HepG2 (cell line): ENCODE measurements around the gene SEPTIN10. TPM values are rescaled to one million over a fixed set of nuclear protein-coding genes. Genes with fewer than 3 reads are reported as not detected.

Source experiments
- BHLHE40 ChIP-seq: IDR thresholded peaks from 2 replicates; pipeline ENCODE4 v1.6.1; 2011; ENCODE audit warnings: low read length, improper control_type of control experiment
- CCAR2 ChIP-seq: fragments of 200-400 bp; formaldehyde crosslinking; optimal IDR thresholded peaks from 2 replicates; pipeline ENCODE3; 2018; ENCODE audit warnings: low read depth, mild to moderate bottlenecking, low read length, moderate library complexity
- DR1 ChIP-seq: sonication (generic); formaldehyde crosslinking; IDR thresholded peaks from 2 replicates; pipeline ENCODE4 v1.8.0; 2021; ENCODE audit warnings: mild to moderate bottlenecking, missing genetic modification reagents, inconsistent platforms
- FOXM1 ChIP-seq: sonication (generic); formaldehyde crosslinking; IDR thresholded peaks from 2 replicates; pipeline ENCODE4 v1.5.0; 2020; ENCODE audit warnings: missing genetic modification reagents
- HHEX ChIP-seq: IDR thresholded peaks from 2 replicates; pipeline ENCODE4 v1.6.1; 2016; ENCODE audit warnings: control low read depth
- IRF2 ChIP-seq: IDR thresholded peaks from 2 replicates; pipeline ENCODE4 v1.6.1; 2018; ENCODE audit warnings: missing genetic modification reagents, missing compliant biosample characterization
- KLF15 ChIP-seq: sonication (generic); formaldehyde crosslinking; IDR thresholded peaks from 2 replicates; pipeline ENCODE4 v1.8.1; 2023; ENCODE audit warnings: borderline replicate concordance, mild to moderate bottlenecking, inconsistent platforms, missing genetic modification reagents, mixed read lengths
- NCOA2 ChIP-seq: sonication (generic); formaldehyde crosslinking; IDR thresholded peaks from 2 replicates; pipeline ENCODE4 v1.8.0; 2022; ENCODE audit warnings: inconsistent platforms
- NFE2L2 ChIP-seq: fragments of 150-350 bp; IDR thresholded peaks from 2 replicates; pipeline ENCODE4 v1.6.1; 2014; ENCODE audit warnings: low read length
- PAF1 ChIP-seq: IDR thresholded peaks from 2 replicates; pipeline ENCODE4 v1.6.1; 2016; ENCODE audit warnings: missing genetic modification reagents, missing compliant biosample characterization
- RFXANK ChIP-seq: IDR thresholded peaks from 2 replicates; pipeline ENCODE4 v1.6.1; 2016
- SATB2 ChIP-seq: sonication (generic); formaldehyde crosslinking; IDR thresholded peaks from 2 replicates; pipeline ENCODE4 v1.5.0; 2020; ENCODE audit warnings: missing genetic modification reagents
- SMAD3 ChIP-seq: sonication (generic); formaldehyde crosslinking; IDR thresholded peaks from 2 replicates; pipeline ENCODE4 v1.4.0; 2020; ENCODE audit warnings: missing genetic modification reagents
- TGIF2 ChIP-seq: IDR thresholded peaks from 2 replicates; pipeline ENCODE4 v1.6.1; 2016; ENCODE audit warnings: control low read depth, missing compliant biosample characterization
- ZBTB21 ChIP-seq: sonication (generic); formaldehyde crosslinking; IDR thresholded peaks from 2 replicates; pipeline ENCODE4 v1.4.0; 2020; ENCODE audit warnings: missing genetic modification reagents
- ZBTB39 ChIP-seq: sonication (generic); formaldehyde crosslinking; IDR thresholded peaks from 2 replicates; pipeline ENCODE4 v1.5.0; 2020; ENCODE audit warnings: missing genetic modification reagents
- ZC3H13 ChIP-seq: sonication (generic); formaldehyde crosslinking; IDR thresholded peaks from 2 replicates; pipeline ENCODE4 v1.8.1; 2023; ENCODE audit warnings: mild to moderate bottlenecking, missing genetic modification reagents, moderate library complexity
- ZMYM2 ChIP-seq: sonication (generic); formaldehyde crosslinking; IDR thresholded peaks from 2 replicates; pipeline ENCODE4 v1.8.0; 2022; ENCODE audit warnings: mild to moderate bottlenecking, missing genetic modification reagents
- ZNF124 ChIP-seq: sonication (generic); formaldehyde crosslinking; IDR thresholded peaks from 2 replicates; pipeline ENCODE4 v1.4.0; 2020; ENCODE audit warnings: missing genetic modification reagents
- ZNF264 ChIP-seq: sonication (generic); formaldehyde crosslinking; IDR thresholded peaks from 2 replicates; pipeline ENCODE4 v1.4.0; 2020; ENCODE audit warnings: missing genetic modification reagents
- ZNF317 ChIP-seq: sonication (generic); formaldehyde crosslinking; IDR thresholded peaks from 2 replicates; pipeline ENCODE4 v1.5.0; 2020; ENCODE audit warnings: mild to moderate bottlenecking, missing genetic modification reagents
- ZNF329 ChIP-seq: sonication (generic); formaldehyde crosslinking; IDR thresholded peaks from 2 replicates; pipeline ENCODE4 v1.9.0; 2021; ENCODE audit warnings: low read depth, mild to moderate bottlenecking, missing genetic modification reagents
- ZNF335 ChIP-seq: sonication (generic); formaldehyde crosslinking; IDR thresholded peaks from 2 replicates; pipeline ENCODE4 v1.4.0; 2020; ENCODE audit warnings: missing genetic modification reagents
- ZNF33B ChIP-seq: sonication (generic); formaldehyde crosslinking; IDR thresholded peaks from 2 replicates; pipeline ENCODE4 v1.5.1; 2020; ENCODE audit warnings: mild to moderate bottlenecking, missing genetic modification reagents
- ZNF547 ChIP-seq: sonication (generic); formaldehyde crosslinking; IDR thresholded peaks from 2 replicates; pipeline ENCODE4 v1.5.1; 2020; ENCODE audit warnings: mild to moderate bottlenecking, missing genetic modification reagents
- ZNF572 ChIP-seq: sonication (generic); formaldehyde crosslinking; IDR thresholded peaks from 2 replicates; pipeline ENCODE4 v1.5.1; 2020; ENCODE audit warnings: mild to moderate bottlenecking, missing genetic modification reagents
- ZNF607 ChIP-seq: sonication (generic); formaldehyde crosslinking; IDR thresholded peaks from 2 replicates; pipeline ENCODE4 v1.5.1; 2020; ENCODE audit warnings: missing genetic modification reagents, mild to moderate bottlenecking, borderline replicate concordance
- ZNF704 ChIP-seq: sonication (generic); formaldehyde crosslinking; IDR thresholded peaks from 2 replicates; pipeline ENCODE4 v1.8.1; 2023; ENCODE audit warnings: mild to moderate bottlenecking, inconsistent platforms, moderate library complexity, missing genetic modification reagents, borderline replicate concordance
- ZNF75D ChIP-seq: sonication (generic); formaldehyde crosslinking; IDR thresholded peaks from 2 replicates; pipeline ENCODE4 v1.8.1; 2023; ENCODE audit warnings: missing genetic modification reagents, mild to moderate bottlenecking, borderline replicate concordance
- ZNF766 ChIP-seq: sonication (generic); formaldehyde crosslinking; IDR thresholded peaks from 2 replicates; pipeline ENCODE4 v1.5.0; 2020; ENCODE audit warnings: missing genetic modification reagents, borderline replicate concordance
- ZNF816 ChIP-seq: sonication (generic); formaldehyde crosslinking; IDR thresholded peaks from 2 replicates; pipeline ENCODE4 v1.8.0; 2022; ENCODE audit warnings: missing genetic modification reagents, mild to moderate bottlenecking, borderline replicate concordance
- ZSCAN20 ChIP-seq: sonication (generic); formaldehyde crosslinking; IDR thresholded peaks from 2 replicates; pipeline ENCODE4 v1.4.0; 2020; ENCODE audit warnings: missing genetic modification reagents, mild to moderate bottlenecking, borderline replicate concordance
- polyA plus RNA-seq, 8 experiments: library from polyadenylated mRNA; depleted of rRNA in 3 of 8; stranded (reverse) in 7 of 8; unstranded in 1 of 8; fragments of >200 nt; fragmentation: Illumina TruSeq in 4 of 8; extraction: Trizol in 4 of 8; gene quantifications; 2 replicates each; pipeline versions ENCODE4 v1.2.1 to v1.2.3, GENCODE V29; 2011 to 2016; ENCODE audit warnings: low read depth in 4 of 8, missing spikeins in 1 of 8, mixed read lengths in 1 of 8; ENCODE audit not compliant: insufficient read depth in 1 of 8
- total RNA-seq, 5 experiments: library from RNA; depleted of rRNA; stranded (reverse); fragments of >200 nt; fragmentation: Illumina TruSeq; extraction: Trizol; gene quantifications; 2 replicates each; pipeline ENCODE4 v1.2.3, GENCODE V29; 2016; ENCODE audit warnings: low read depth in 1 of 5

The SEPTIN10 gene
- total and polyA plus RNA-seq, 2 of the 13 experiments (the other 11 are each of a cell fraction or from before 2014, with no cell fraction given) = 45.8 to 67.5 TPM

GRCh38 chr2:109529532-109530449, 84.0 kb downstream of the SEPTIN10 start (continued):
- TF ChIP-seq SMAD3 (CRISPR knock-in tag) = no peak
- TF ChIP-seq DR1 = no peak
- TF ChIP-seq RFXANK = no peak
- TF ChIP-seq HHEX (CRISPR knock-in tag) = no peak
- TF ChIP-seq ZNF33B (CRISPR knock-in tag) = no peak
- no peak for TF ChIP-seq ZNF766 (CRISPR knock-in tag)
- no peak for TF ChIP-seq NFE2L2
- TF ChIP-seq ZNF816 = no peak
- TF ChIP-seq CCAR2 = no peak
- TF ChIP-seq ZNF329 (CRISPR knock-in tag) = no peak
- peak; percentile 69; the same call in 1 of the 2 replicates for TF ChIP-seq ZMYM2
- no peak for TF ChIP-seq ZNF317 (CRISPR knock-in tag)
- TF ChIP-seq ZNF607 = peak; percentile 54; the same call in 1 of the 2 replicates
- peak; percentile 93 for TF ChIP-seq TGIF2 (CRISPR knock-in tag)
- TF ChIP-seq ZSCAN20 = no peak
- no peak for TF ChIP-seq IRF2
- TF ChIP-seq PAF1 = no peak
- TF ChIP-seq ZC3H13 = no peak
- TF ChIP-seq ZNF124 (CRISPR knock-in tag) = no peak
- no peak for TF ChIP-seq ZBTB21 (CRISPR knock-in tag)
- no peak for TF ChIP-seq SATB2 (CRISPR knock-in tag)
- TF ChIP-seq ZNF572 (CRISPR knock-in tag) = no peak
- no peak for TF ChIP-seq KLF15 (CRISPR knock-in tag)
- TF ChIP-seq NCOA2 (CRISPR knock-in tag) = no peak
- TF ChIP-seq ZNF547 = no peak
- TF ChIP-seq ZNF704 (CRISPR knock-in tag) = 0 out of 2 replicates have a peak, but pooled peaks have one; percentile 70
- TF ChIP-seq BHLHE40 = peak; percentile 50
- TF ChIP-seq FOXM1 = no peak
- no peak for TF ChIP-seq ZNF335 (CRISPR knock-in tag)
- TF ChIP-seq ZBTB39 = no peak
- TF ChIP-seq ZNF264 = no peak
- TF ChIP-seq ZNF75D (CRISPR knock-in tag) = no peak
